OCI-LY7 (cell line): ENCODE data around the gene CDC14B. TPM values are rescaled to one million over a fixed set of nuclear protein-coding genes. Genes with fewer than 3 reads are reported as not detected.

ENCODE experiments used
- BruUV-seq: library from RNA; stranded (reverse); fragments of 400-500 nt; replicated peaks from 2 replicates; lab custom pipeline; 2021; lab: Mats Ljungman, UMichigan
- CTCF ChIA-PET: fragments of 300-600 bp; sonication (Branson Sonifier 250); formaldehyde crosslinking; loops from one replicate; lab custom pipeline; 2022; ENCODE audit warnings: antibody characterized with exemption; ENCODE audit not compliant: unreplicated experiment; lab: Charles Lee
- POLR2A ChIA-PET: fragments of 300-600 bp; sonication (Branson Sonifier 250); formaldehyde crosslinking; loops from one replicate; lab custom pipeline; 2022; ENCODE audit warnings: antibody characterized with exemption; lab: Charles Lee
- DNase-seq: peaks from one replicate; pipeline ENCODE4 v3.0.0-alpha.2; 2015; ENCODE audit warnings: low spot score
- H2AFZ ChIP-seq: fragments of 200-600 bp; sonication (generic), shearing (Covaris generic); 2 replicates; pipeline ENCODE4 v1.6.1; 2014; ENCODE audit warnings: mild to moderate bottlenecking, antibody characterized with exemption, low read length, moderate library complexity
- H3K27ac ChIP-seq: fragments of 200-600 bp; sonication (generic); 2 replicates; pipeline ENCODE4 v1.5.1; 2014; ENCODE audit warnings: mixed run types, low read depth, mild to moderate bottlenecking, moderate library complexity, low read length, inconsistent platforms; ENCODE audit not compliant: poor library complexity, severe bottlenecking
- H3K36me3 ChIP-seq: fragments of 200-600 bp; sonication (generic); 2 replicates; pipeline ENCODE4 v1.6.1; 2014; ENCODE audit warnings: mild to moderate bottlenecking, antibody characterized with exemption, low read length, moderate library complexity, mixed read lengths; ENCODE audit not compliant: insufficient read depth
- H3K4me1 ChIP-seq: fragments of 200-600 bp; sonication (generic); 2 replicates; pipeline ENCODE4 v1.5.1; 2014; ENCODE audit warnings: mild to moderate bottlenecking, low read length; ENCODE audit not compliant: insufficient read depth, poor library complexity, severe bottlenecking
- H3K4me2 ChIP-seq: fragments of 200-600 bp; sonication (generic); 2 replicates; pipeline ENCODE4 v1.6.1; 2014; ENCODE audit warnings: mild to moderate bottlenecking, low read length
- H3K4me3 ChIP-seq: fragments of 200-600 bp; sonication (generic); 2 replicates; pipeline ENCODE4 v1.5.1; 2014; ENCODE audit warnings: mild to moderate bottlenecking, low read depth, low read length; ENCODE audit not compliant: poor library complexity, severe bottlenecking
- H3K79me2 ChIP-seq: fragments of 200-600 bp; sonication (generic); 2 replicates; pipeline ENCODE4 v1.6.1; 2016; ENCODE audit warnings: low read depth, mild to moderate bottlenecking, low read length, moderate library complexity, mixed read lengths; ENCODE audit not compliant: insufficient read depth
- H3K9me2 ChIP-seq: fragments of 200-600 bp; sonication (generic); 2 replicates; pipeline ENCODE4 v1.6.1; 2016; ENCODE audit warnings: mild to moderate bottlenecking, low read length, mixed read lengths; ENCODE audit not compliant: insufficient read depth
- H3K9me3 ChIP-seq: fragments of 200-600 bp; sonication (generic); 2 replicates; pipeline ENCODE4 v1.6.1; 2014; ENCODE audit warnings: mild to moderate bottlenecking, mixed run types, low read length, mixed read lengths
- H4K20me1 ChIP-seq: fragments of 200-600 bp; sonication (generic); 2 replicates; pipeline ENCODE4 v1.6.1; 2014; ENCODE audit warnings: mild to moderate bottlenecking, antibody characterized with exemption, low read length, moderate library complexity, mixed read lengths; ENCODE audit not compliant: insufficient read depth
- CTCF ChIP-seq: fragments of 200-600 bp; sonication (generic); conservative IDR thresholded peaks from 2 replicates; pipeline ENCODE4 v1.5.1; 2014; ENCODE audit warnings: mild to moderate bottlenecking, antibody characterized with exemption, low read length, moderate library complexity, mixed read lengths
- EZH2phosphoT487 ChIP-seq: fragments of 200-600 bp; sonication (generic); IDR thresholded peaks from 2 replicates; pipeline ENCODE4 v1.6.1; 2018; ENCODE audit warnings: low read depth, borderline replicate concordance, mild to moderate bottlenecking, mixed run types, antibody characterized with exemption, low read length, moderate library complexity, mixed read lengths
- intact Hi-C: fragments of 100-400 bp; cut with micrococcal nuclease; formaldehyde crosslinking; loops from one replicate; pipeline ENCODE4 v1.10.0; 2022; ENCODE audit not compliant: unreplicated experiment
- total RNA-seq, 2 experiments: library from RNA; depleted of rRNA in 1 of 2; stranded (reverse); fragments of >200 nt in 1 of 2; shearing (Covaris generic) in 1 of 2; gene quantifications; 2 replicates each; pipeline ENCODE4 v1.2.3, GENCODE V29; 2014 to 2022

Gene CDC14B
- total RNA-seq, 2 experiments from 2014 or later, result 0.27 TPM; not detected in 1

GRCh38 chr9:96596601-96597111 lies 23.0 kb downstream of the CDC14B start:
- Histone ChIP-seq H3K4me1 (no peaks in the 10 kb centered on the region), H3K9me2 (no peaks in the 10 kb centered on the region), H4K20me1 (no peaks in the 10 kb centered on the region), H2AFZ (no peak overlapping the region), H3K4me3 (no peak overlapping the region), H3K36me3 (no peaks in the 10 kb centered on the region), H3K9me3 (no peaks in the 10 kb centered on the region), H3K79me2 (no peaks in the 10 kb centered on the region), H3K4me2 (no peak overlapping the region), H3K27ac (no peak overlapping the region)
- TF ChIP-seq CTCF (no peak), EZH2phosphoT487 (no peak)
- ChIA-PET POLR2A (interaction anchor here (0.6 to 0.7 kb wide), 3 partner anchors 27 to 229 kb away, joined by 3 to 5 read pairs (median 4); no protein-coding TSS in a partner anchor), CTCF (no interaction called here)
- intact Hi-C loops, result no loop called here
- no peak for DNase-seq
- no TSS peak for BruUV-seq

- CTCF ChIA-PET, result no interaction called here
- intact Hi-C loops, result no loop called here
- H3K4me3 ChIP-seq, result no peak overlapping the region
These were observed 32.0 kb downstream of the CDC14B start for GRCh38 chr9:96587338-96588315.

More at GRCh38 chr9:96587338-96588315, 32.0 kb downstream of the CDC14B start:
- Histone ChIP-seq H3K4me1 (no peaks in the 10 kb centered on the region), H3K36me3 (no peaks in the 10 kb centered on the region), H2AFZ (no peak overlapping the region), H3K9me3 (no peaks in the 10 kb centered on the region), H3K79me2 (no peaks in the 10 kb centered on the region), H4K20me1 (no peaks in the 10 kb centered on the region), H3K9me2 (no peaks in the 10 kb centered on the region), H3K27ac (no peak overlapping the region), H3K4me2 (no peak overlapping the region)
- POLR2A ChIA-PET, result no interaction called here
- BruUV-seq, result no TSS peak
- DNase-seq, result no peak
- TF ChIP-seq EZH2phosphoT487 (no peak), CTCF (no peak)
